GM18870 (cell line): Measurements from ENCODE around the gene TMCO4.

Experiments used
- ATAC-seq: cut with Tn5 transposase; IDR thresholded peaks from one replicate; pipeline ENCODE4 v1.9.1; 2021; ENCODE audit warnings: moderate library complexity; ENCODE audit not compliant: unreplicated experiment

Gene TMCO4

GRCh38 chr1:19662313-19662712 lies 137.4 kb downstream of the TMCO4 start:
- no peak for ATAC-seq

GRCh38 chr1:19661721-19662228 lies 137.9 kb downstream of the TMCO4 start:
- no peak for ATAC-seq

GRCh38 chr1:19658186-19658585 lies 141.5 kb downstream of the TMCO4 start:
- ATAC-seq = no peak

DNA sequence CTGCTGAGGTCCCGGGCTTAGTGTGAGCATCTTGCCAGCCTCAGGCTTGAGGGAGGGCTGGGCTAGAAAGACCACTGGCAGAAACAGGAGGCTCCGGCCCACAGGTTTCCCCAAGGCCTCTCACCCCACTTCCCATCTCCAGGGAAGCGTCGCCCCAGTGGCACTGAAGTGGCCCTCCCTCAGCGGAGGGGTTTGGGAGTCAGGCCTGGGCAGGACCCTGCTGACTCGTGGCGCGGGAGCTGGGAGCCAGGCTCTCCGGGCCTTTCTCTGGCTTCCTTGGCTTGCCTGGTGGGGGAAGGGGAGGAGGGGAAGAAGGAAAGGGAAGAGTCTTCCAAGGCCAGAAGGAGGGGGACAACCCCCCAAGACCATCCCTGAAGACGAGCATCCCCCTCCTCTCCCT lies 142.2 kb downstream of the TMCO4 start:
- no peak for ATAC-seq

- no peak for ATAC-seq
Observed at GRCh38 chr1:19656780-19657466, 142.8 kb downstream of the TMCO4 start.

- ATAC-seq = no peak
Observed at GRCh38 chr1:19656134-19656779, 143.5 kb downstream of the TMCO4 start.

GRCh38 chr1:19655718-19656080 lies 144.0 kb downstream of the TMCO4 start:
- no peak for ATAC-seq

DNA sequence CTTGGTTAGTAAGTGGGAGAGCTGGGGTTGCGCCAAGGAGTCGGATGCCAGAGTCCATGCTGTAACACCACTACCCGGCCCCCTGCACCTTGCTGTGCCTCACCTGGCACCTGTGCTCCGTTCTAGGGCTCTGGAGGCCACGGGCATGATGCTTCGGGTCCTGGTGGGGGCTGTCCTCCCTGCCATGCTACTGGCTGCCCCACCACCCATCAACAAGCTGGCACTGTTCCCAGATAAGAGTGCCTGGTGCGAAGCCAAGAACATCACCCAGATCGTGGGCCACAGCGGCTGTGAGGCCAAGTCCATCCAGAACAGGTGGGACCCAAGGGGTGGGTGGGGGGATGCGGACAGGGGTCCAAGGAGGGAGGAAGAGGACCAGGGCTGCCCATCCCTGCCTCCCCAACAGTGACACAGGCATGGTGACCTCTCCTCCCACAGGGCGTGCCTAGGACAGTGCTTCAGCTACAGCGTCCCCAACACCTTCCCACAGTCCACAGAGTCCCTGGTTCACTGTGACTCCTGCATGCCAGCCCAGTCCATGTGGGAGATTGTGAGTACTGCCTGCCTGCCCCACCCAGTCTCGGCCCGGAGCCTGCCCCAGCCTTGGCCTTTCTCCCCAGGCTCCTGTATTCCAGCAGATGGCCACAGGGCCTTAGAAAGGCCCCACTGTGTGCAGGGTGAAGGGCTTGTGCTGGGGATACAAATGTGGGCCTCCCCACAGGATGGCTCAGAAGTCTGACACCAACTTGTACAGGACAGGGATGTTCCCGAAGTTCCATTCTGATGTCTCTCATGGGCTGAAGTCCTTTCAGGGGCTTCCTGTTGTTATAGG lies 144.6 kb downstream of the TMCO4 start:
- ATAC-seq = no peak

- ATAC-seq = no peak
Observed at GRCh38 chr1:19654386-19654785, 145.3 kb downstream of the TMCO4 start.

DNA sequence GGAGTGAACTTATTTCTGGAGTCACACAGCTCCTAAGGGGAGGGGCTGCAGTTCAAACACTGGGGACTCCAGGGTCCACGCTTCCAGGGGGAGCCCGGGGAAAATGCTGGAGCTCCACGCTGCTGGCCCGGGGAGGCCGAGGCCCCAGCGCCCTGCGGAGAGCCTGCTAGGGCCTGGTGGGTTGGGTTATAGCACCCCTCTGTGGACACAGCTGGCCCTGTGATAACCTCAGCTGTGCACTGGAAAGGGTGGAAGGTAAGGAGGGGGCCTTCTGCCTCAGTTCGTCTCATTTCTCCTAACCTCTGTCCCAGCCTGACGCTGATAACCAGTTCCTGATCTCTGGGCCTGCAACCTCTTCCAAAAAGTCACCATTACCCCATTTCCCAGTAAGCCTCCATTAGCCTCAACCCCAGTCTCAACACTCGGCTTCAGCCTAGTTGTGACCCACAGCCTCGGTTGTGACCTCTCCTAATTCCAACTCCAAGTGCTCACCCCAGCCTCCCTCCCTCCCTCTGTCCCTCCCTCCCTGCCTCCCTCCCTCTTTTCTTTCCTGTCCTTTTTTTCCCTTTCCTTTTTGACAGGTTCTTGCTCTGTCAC lies 148.5 kb downstream of the TMCO4 start:
- ATAC-seq = no peak

GRCh38 chr1:19650416-19651140 lies 149.1 kb downstream of the TMCO4 start:
- ATAC-seq = no peak

DNA sequence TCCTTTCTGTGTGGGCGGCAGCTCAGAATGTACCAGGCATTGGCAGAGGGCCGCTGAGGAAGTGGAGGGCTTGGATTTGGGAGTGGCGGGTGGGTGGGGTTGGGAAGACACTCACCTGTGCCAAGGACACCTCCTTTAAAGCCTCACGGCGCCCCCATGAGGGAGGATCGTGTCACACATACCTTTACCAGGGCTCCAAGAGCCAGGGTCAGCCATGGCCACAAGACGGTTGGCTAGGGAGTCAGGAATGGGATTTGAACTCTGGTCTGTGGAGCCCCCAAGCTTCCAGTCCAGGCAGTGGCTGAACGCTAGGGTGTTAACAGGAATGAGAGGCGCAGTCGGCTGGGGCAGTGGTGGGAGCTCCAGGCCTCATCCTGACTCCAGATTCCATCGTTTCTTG lies 151.0 kb downstream of the TMCO4 start:
- no peak for ATAC-seq

DNA sequence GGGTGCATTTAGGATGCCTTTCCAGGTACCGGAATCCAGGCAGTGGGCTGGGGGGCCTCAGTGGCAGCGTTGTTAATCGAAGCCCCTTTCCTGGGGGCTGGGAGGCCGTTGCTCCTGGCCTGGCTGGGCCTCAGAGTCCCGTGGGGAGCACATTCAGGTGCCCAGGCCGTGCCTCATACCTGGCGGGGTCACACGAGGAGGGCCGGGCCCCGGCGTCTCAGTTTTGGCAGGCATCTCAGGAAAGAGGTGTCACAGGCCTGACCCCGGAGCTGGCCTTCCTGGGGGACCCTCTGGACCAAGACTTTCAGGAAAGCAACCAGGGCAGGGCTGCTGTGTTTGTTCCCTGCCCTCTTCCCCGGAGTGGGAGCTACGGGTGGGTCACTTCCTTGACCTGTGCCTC lies 151.5 kb downstream of the TMCO4 start:
- ATAC-seq = no peak

- no peak for ATAC-seq
Observed at GRCh38 chr1:19647643-19648042, 152.1 kb downstream of the TMCO4 start.

DNA sequence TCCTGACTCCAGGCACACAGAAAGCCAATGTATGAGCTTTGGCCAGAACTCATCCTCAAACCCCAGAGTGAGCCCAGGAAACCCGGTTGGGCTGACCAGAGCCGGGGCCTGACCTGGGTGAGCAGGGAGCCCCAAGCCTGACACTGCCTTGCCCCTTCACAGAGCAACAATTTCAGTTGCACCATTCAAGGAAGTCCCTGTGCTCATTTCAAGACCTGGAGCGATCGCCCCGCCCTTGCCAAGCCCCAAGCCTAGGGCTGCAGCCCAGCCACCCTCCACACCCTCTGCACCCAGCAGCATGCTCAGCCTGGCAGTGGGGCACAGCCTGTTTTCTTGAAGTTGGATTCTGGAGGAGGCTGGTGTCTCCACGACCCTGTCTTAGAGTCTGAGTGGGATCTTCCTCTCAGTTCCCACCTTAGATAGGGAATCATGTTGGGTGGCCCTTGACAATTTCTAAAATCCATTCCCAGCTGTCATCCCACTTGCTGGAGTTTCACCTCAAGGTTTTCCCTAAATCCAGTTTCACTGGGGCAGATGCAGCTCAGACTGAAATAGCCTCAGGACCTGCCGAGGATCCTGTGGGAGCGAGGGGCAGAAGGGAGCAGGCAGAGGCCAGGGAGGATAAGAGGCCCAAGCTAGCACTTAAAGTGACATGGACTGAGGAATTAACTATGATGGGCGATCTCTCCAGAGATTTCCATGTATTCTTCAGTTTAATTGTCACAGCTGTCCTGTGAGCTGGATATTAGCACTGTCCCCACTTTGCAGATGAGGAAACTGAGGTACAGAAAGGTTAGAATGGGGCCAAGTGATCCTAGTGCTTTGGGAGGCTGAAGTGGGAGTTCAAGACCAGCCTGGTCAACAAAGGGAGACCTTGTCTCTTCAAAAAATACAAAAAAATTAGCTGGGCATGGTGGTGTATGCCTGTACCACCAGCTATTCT lies 153.1 kb downstream of the TMCO4 start:
- ATAC-seq = no peak

GRCh38 chr1:19645411-19646251 lies 154.1 kb downstream of the TMCO4 start:
- no peak for ATAC-seq

GRCh38 chr1:19644681-19645410 lies 154.9 kb downstream of the TMCO4 start:
- ATAC-seq = no peak

DNA sequence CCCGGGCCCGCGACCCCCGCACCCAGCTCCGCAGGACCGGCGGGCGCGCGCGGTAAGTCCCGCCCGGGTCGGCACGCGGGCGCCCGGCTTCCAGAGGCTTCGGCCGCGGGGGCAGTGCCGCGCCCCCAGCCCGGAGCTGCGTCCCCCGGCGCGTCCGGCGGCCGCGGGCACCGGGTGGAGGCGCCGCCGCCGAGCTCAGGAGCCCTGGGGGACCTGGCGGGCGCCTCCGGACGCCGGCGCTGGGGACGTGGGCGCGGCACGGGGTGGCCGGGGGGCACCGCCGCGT lies 155.4 kb downstream of the TMCO4 start:
- ATAC-seq = no peak
